GM23338 (cell line): Measurements from ENCODE around the gene SLC25A26. TPM values are rescaled to one million over a fixed set of nuclear protein-coding genes. Genes with fewer than 3 reads are reported as not detected.

Source experiments
- ATAC-seq: fragments of 200-7000 bp; cut with Tn5 transposase; 3 replicates; pipeline ENCODE4 v1.9.1; 2020
- DNase-seq: peaks from one replicate; pipeline ENCODE4 v3.0.0-alpha.2; 2015; ENCODE audit warnings: low spot score
- H2AFZ ChIP-seq: fragments of 200-600 bp; sonication (generic); 2 replicates; pipeline ENCODE4 v1.8.0; 2016; ENCODE audit warnings: antibody characterized with exemption, mild to moderate bottlenecking, moderate library complexity
- H3F3A ChIP-seq: fragments of 200-600 bp; sonication (generic); replicated peaks from 2 replicates; pipeline ENCODE4 v1.8.0; 2017; ENCODE audit warnings: antibody characterized with exemption, mixed run types, low read depth
- H3K27ac ChIP-seq: fragments of 200-600 bp; sonication (generic); 2 replicates; pipeline ENCODE4 v1.6.1; 2016; ENCODE audit warnings: low read depth
- H3K27me3 ChIP-seq: fragments of 200-600 bp; sonication (generic); 2 replicates; pipeline ENCODE4 v1.8.0; 2016; ENCODE audit warnings: mild to moderate bottlenecking, mixed run types, moderate library complexity; ENCODE audit not compliant: insufficient read depth
- H3K36me3 ChIP-seq: fragments of 200-600 bp; sonication (generic); 2 replicates; pipeline ENCODE4 v1.8.0; 2016; ENCODE audit warnings: mild to moderate bottlenecking; ENCODE audit not compliant: insufficient read depth
- H3K4me1 ChIP-seq: fragments of 200-600 bp; sonication (generic); 2 replicates; pipeline ENCODE4 v1.8.0; 2016; ENCODE audit warnings: mild to moderate bottlenecking, moderate library complexity; ENCODE audit not compliant: insufficient read depth
- H3K4me2 ChIP-seq: fragments of 200-600 bp; sonication (generic); 2 replicates; pipeline ENCODE4 v1.7.1; 2017; ENCODE audit warnings: mixed run types
- H3K4me3 ChIP-seq: fragments of 200-600 bp; sonication (generic); 2 replicates; pipeline ENCODE4 v1.6.1; 2016; ENCODE audit warnings: mixed run types
- H3K79me2 ChIP-seq: fragments of 200-600 bp; sonication (generic); replicated peaks from 2 replicates; pipeline ENCODE4 v1.8.0; 2017; ENCODE audit warnings: mild to moderate bottlenecking; ENCODE audit not compliant: insufficient read depth
- H3K9me2 ChIP-seq: fragments of 200-600 bp; sonication (generic); 2 replicates; pipeline ENCODE4 v1.8.0; 2017; ENCODE audit not compliant: insufficient read depth
- H4K20me1 ChIP-seq: fragments of 200-600 bp; sonication (generic); replicated peaks from 2 replicates; pipeline ENCODE4 v1.8.0; 2017; ENCODE audit warnings: mild to moderate bottlenecking; ENCODE audit not compliant: insufficient read depth
- H3K27ac Mint-ChIP-seq: 2 replicates; pipeline ENCODE4 v1.8.0; 2020; ENCODE audit warnings: inconsistent platforms, mild to moderate bottlenecking, moderate library complexity, mixed read lengths
- H3K27me3 Mint-ChIP-seq: 3 replicates; pipeline ENCODE4 v1.8.0; 2022; ENCODE audit warnings: low read depth, mild to moderate bottlenecking, moderate library complexity, mixed read lengths, inconsistent platforms; ENCODE audit not compliant: insufficient read depth, poor library complexity
- H3K36me3 Mint-ChIP-seq: 3 replicates; pipeline ENCODE4 v1.8.0; 2021; ENCODE audit warnings: low read depth, mild to moderate bottlenecking, inconsistent platforms, moderate library complexity, mixed read lengths
- H3K4me1 Mint-ChIP-seq: 3 replicates; pipeline ENCODE4 v1.8.0; 2020; ENCODE audit warnings: mild to moderate bottlenecking, inconsistent platforms, mixed read lengths
- H3K4me3 Mint-ChIP-seq: 3 replicates; pipeline ENCODE4 v1.8.0; 2021; ENCODE audit warnings: moderate library complexity, mild to moderate bottlenecking, inconsistent platforms, mixed read lengths
- H3K9me3 Mint-ChIP-seq: 3 replicates; pipeline ENCODE4 v1.8.0; 2020; ENCODE audit warnings: moderate library complexity, mild to moderate bottlenecking, inconsistent platforms, mixed read lengths
- CREB1 ChIP-seq: fragments of 250-450 bp; sonication (Bioruptor Pico); IDR thresholded peaks from 2 replicates; pipeline ENCODE4 v1.5.0; 2020; ENCODE audit warnings: low read depth, mild to moderate bottlenecking, moderate library complexity
- EZH2 ChIP-seq: fragments of 200-600 bp; sonication (generic); IDR thresholded peaks from one replicate; pipeline ENCODE4 v1.8.0; 2017; ENCODE audit warnings: antibody characterized with exemption, mild to moderate bottlenecking, low read depth; ENCODE audit not compliant: unreplicated experiment
- EZH2phosphoT487 ChIP-seq: fragments of 200-600 bp; sonication (generic); IDR thresholded peaks from one replicate; pipeline ENCODE4 v1.8.1; 2018; ENCODE audit warnings: antibody characterized with exemption; ENCODE audit not compliant: unreplicated experiment
- JUNB ChIP-seq: IDR thresholded peaks from one replicate; pipeline ENCODE4 v1.6.1; 2016; ENCODE audit warnings: antibody characterized with exemption; ENCODE audit not compliant: unreplicated experiment
- NANOG ChIP-seq: IDR thresholded peaks from 2 replicates; pipeline ENCODE4 v1.6.1; 2016; ENCODE audit warnings: antibody characterized with exemption, borderline replicate concordance
- POLR2AphosphoS5 ChIP-seq: IDR thresholded peaks from 2 replicates; pipeline ENCODE4 v1.6.1; 2016; ENCODE audit warnings: antibody characterized with exemption, low read depth
- STAT1 ChIP-seq: IDR thresholded peaks from one replicate; pipeline ENCODE4 v1.6.1; 2016; ENCODE audit warnings: antibody characterized with exemption; ENCODE audit not compliant: unreplicated experiment
- ZNF114 ChIP-seq: fragments of 250-450 bp; sonication (Bioruptor Pico); IDR thresholded peaks from 2 replicates; pipeline ENCODE4 v1.5.0; 2020; ENCODE audit warnings: mild to moderate bottlenecking, moderate library complexity
- ZNF331 ChIP-seq: fragments of 250-450 bp; sonication (Bioruptor Pico); IDR thresholded peaks from 2 replicates; pipeline ENCODE4 v1.5.0; 2020; ENCODE audit warnings: low read depth, mild to moderate bottlenecking, moderate library complexity
- polyA plus RNA-seq: library from polyadenylated mRNA; unstranded; fragments of >200 nt; fragmentation: Nextera tagmentation; extraction: Ambion mirVana; gene quantifications from 2 replicates; pipeline ENCODE4 v1.2.1, GENCODE V29; 2016
- total RNA-seq: library from RNA; depleted of rRNA; stranded (reverse); fragments of >200 nt; shearing (Covaris generic); gene quantifications from 2 replicates; pipeline ENCODE4 v1.2.3, GENCODE V29; 2014
- TF ChIP-seq, protein P1 (sequence below): IDR thresholded peaks from 2 replicates; pipeline ENCODE4 v1.6.1; 2016; ENCODE audit warnings: antibody characterized with exemption
- TF ChIP-seq, protein P2 (sequence below): fragments of 250-450 bp; sonication (Bioruptor Pico); IDR thresholded peaks from 2 replicates; pipeline ENCODE4 v1.5.0; 2020; ENCODE audit warnings: mild to moderate bottlenecking, moderate library complexity
- TF ChIP-seq, protein P3 (sequence below), 2 experiments: fragments of 200-600 bp in 1 of 2; sonication (generic) in 1 of 2; conservative IDR thresholded peaks; 2 replicates each; pipeline versions ENCODE4 v1.5.1 to v1.6.1; 2016 to 2017; ENCODE audit warnings: antibody characterized with exemption in 2 of 2, low read depth in 2 of 2, mild to moderate bottlenecking in 2 of 2, moderate library complexity in 1 of 2

Gene SLC25A26
- total and polyA plus RNA-seq, 2 experiments from 2014 or later, result 24.8 to 40.2 TPM

DNA sequence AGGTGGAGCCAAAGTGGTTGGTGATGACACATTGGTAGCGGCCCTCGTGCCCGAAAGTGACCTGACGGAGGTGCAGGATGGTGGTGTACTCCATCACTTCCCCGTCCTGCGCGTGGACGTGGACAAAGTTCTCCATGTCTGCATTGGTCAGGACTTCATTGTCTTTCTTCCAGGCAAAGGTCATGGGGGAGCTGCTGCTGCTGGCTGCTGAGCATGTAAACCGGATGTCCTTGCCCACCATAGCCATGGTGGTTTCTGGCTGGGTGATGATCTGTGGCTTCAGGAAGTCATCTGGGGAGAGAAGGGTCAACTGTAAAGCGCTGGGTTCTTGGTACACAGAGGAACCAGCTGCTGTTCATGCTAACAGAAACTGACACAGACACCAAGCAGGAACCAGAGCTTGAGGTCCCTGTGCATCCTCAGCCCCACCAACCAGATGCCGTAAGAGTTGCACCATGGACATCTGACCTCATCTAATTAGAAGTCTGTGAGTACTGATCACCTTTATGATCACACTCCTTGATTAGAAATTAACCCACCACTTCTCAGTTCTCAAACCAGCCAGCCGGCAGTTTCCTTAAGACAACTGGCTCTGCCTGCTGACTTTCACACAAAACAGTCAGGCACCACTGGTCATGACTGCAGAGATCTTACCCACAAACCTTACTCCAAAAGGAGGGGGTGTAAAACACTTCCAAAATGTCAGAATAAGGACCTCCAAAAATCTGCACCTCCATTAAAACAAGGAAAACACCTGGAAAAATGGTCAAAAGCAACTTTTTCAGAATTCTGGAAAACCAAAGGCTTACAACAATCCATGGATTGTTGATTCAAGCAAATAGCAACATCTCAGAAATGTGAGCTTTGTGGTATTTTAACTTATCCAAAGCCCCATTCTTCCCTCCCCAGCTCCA, 165.5 kb downstream of the SLC25A26 start:
- Histone ChIP-seq H4K20me1 (peaks cover 10% of the 10 kb centered on the region), H3K27ac (no peak overlapping the region), H3F3A (no peaks in the 10 kb centered on the region; the same call in none of the 2 replicates), H3K79me2 (peaks cover 35% of the 10 kb centered on the region), H3K27me3 (no peaks in the 10 kb centered on the region), H2AFZ (no peak overlapping the region), H3K4me3 (no peak overlapping the region), H3K36me3 (peaks cover 41% of the 10 kb centered on the region), H3K9me2 (no peaks in the 10 kb centered on the region), H3K4me1 (no peaks in the 10 kb centered on the region), H3K4me2 (no peak overlapping the region)
- H3K27ac Mint-ChIP-seq, result 0 out of 2 replicates have a peak overlapping the region, but pooled peaks have one; percentile 20
- TF ChIP-seq NANOG (no peak), ZNF114 (no peak), STAT1 (no peak), EZH2 (no peak), POLR2AphosphoS5 (no peak), EZH2phosphoT487 (no peak), JUNB (no peak), ZNF331 (CRISPR knock-in tag) (no peak), CREB1 (CRISPR knock-in tag) (no peak)
- TF ChIP-seq, protein P1, sequence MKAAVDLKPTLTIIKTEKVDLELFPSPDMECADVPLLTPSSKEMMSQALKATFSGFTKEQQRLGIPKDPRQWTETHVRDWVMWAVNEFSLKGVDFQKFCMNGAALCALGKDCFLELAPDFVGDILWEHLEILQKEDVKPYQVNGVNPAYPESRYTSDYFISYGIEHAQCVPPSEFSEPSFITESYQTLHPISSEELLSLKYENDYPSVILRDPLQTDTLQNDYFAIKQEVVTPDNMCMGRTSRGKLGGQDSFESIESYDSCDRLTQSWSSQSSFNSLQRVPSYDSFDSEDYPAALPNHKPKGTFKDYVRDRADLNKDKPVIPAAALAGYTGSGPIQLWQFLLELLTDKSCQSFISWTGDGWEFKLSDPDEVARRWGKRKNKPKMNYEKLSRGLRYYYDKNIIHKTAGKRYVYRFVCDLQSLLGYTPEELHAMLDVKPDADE, result no peak
- TF ChIP-seq, protein P2, sequence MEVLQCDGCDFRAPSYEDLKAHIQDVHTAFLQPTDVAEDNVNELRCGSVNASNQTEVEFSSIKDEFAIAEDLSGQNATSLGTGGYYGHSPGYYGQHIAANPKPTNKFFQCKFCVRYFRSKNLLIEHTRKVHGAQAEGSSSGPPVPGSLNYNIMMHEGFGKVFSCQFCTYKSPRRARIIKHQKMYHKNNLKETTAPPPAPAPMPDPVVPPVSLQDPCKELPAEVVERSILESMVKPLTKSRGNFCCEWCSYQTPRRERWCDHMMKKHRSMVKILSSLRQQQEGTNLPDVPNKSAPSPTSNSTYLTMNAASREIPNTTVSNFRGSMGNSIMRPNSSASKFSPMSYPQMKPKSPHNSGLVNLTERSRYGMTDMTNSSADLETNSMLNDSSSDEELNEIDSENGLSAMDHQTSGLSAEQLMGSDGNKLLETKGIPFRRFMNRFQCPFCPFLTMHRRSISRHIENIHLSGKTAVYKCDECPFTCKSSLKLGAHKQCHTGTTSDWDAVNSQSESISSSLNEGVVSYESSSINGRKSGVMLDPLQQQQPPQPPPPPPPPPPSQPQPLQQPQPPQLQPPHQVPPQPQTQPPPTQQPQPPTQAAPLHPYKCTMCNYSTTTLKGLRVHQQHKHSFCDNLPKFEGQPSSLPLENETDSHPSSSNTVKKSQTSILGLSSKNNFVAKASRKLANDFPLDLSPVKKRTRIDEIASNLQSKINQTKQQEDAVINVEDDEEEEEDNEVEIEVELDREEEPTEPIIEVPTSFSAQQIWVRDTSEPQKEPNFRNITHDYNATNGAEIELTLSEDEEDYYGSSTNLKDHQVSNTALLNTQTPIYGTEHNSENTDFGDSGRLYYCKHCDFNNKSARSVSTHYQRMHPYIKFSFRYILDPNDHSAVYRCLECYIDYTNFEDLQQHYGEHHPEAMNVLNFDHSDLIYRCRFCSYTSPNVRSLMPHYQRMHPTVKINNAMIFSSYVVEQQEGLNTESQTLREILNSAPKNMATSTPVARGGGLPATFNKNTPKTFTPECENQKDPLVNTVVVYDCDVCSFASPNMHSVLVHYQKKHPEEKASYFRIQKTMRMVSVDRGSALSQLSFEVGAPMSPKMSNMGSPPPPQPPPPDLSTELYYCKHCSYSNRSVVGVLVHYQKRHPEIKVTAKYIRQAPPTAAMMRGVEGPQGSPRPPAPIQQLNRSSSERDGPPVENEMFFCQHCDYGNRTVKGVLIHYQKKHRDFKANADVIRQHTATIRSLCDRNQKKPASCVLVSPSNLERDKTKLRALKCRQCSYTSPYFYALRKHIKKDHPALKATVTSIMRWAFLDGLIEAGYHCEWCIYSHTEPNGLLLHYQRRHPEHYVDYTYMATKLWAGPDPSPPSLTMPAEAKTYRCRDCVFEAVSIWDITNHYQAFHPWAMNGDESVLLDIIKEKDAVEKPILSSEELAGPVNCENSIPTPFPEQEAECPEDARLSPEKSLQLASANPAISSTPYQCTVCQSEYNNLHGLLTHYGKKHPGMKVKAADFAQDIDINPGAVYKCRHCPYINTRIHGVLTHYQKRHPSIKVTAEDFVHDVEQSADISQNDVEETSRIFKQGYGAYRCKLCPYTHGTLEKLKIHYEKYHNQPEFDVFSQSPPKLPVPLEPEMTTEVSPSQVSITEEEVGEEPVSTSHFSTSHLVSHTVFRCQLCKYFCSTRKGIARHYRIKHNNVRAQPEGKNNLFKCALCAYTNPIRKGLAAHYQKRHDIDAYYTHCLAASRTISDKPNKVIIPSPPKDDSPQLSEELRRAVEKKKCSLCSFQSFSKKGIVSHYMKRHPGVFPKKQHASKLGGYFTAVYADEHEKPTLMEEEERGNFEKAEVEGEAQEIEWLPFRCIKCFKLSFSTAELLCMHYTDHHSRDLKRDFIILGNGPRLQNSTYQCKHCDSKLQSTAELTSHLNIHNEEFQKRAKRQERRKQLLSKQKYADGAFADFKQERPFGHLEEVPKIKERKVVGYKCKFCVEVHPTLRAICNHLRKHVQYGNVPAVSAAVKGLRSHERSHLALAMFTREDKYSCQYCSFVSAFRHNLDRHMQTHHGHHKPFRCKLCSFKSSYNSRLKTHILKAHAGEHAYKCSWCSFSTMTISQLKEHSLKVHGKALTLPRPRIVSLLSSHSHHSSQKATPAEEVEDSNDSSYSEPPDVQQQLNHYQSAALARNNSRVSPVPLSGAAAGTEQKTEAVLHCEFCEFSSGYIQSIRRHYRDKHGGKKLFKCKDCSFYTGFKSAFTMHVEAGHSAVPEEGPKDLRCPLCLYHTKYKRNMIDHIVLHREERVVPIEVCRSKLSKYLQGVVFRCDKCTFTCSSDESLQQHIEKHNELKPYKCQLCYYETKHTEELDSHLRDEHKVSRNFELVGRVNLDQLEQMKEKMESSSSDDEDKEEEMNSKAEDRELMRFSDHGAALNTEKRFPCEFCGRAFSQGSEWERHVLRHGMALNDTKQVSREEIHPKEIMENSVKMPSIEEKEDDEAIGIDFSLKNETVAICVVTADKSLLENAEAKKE (CRISPR knock-in tag), result no peak
- TF ChIP-seq, protein P3, sequence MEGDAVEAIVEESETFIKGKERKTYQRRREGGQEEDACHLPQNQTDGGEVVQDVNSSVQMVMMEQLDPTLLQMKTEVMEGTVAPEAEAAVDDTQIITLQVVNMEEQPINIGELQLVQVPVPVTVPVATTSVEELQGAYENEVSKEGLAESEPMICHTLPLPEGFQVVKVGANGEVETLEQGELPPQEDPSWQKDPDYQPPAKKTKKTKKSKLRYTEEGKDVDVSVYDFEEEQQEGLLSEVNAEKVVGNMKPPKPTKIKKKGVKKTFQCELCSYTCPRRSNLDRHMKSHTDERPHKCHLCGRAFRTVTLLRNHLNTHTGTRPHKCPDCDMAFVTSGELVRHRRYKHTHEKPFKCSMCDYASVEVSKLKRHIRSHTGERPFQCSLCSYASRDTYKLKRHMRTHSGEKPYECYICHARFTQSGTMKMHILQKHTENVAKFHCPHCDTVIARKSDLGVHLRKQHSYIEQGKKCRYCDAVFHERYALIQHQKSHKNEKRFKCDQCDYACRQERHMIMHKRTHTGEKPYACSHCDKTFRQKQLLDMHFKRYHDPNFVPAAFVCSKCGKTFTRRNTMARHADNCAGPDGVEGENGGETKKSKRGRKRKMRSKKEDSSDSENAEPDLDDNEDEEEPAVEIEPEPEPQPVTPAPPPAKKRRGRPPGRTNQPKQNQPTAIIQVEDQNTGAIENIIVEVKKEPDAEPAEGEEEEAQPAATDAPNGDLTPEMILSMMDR (conservative IDR thresholded peaks at IDR 0.05; ENCODE audit: low read depth in 2 of 2), result no peak
- H3K9me3 Mint-ChIP-seq, result no peaks in the 10 kb centered on the region
- H3K36me3 Mint-ChIP-seq, result peaks cover 72% of the 10 kb centered on the region
- peaks cover 5% of the 10 kb centered on the region for H3K4me1 Mint-ChIP-seq
- ATAC-seq, result no peak
- H3K27me3 Mint-ChIP-seq, result peaks cover 17% of the 10 kb centered on the region
- H3K4me3 Mint-ChIP-seq, result no peak overlapping the region
- no peak for DNase-seq
